ENCODE results near the gene UBXN1.

The UBXN1 gene

GRCh38 chr11:62632492-62632891 lies 46.4 kb downstream of the UBXN1 start:
- DNase-seq = no peak

GRCh38 chr11:62627713-62628112 lies 51.2 kb downstream of the UBXN1 start:
- no peak for DNase-seq

Data from EL (cell line).